HepG2 (cell line): ENCODE data around the gene GATA5. TPM values are rescaled to one million over a fixed set of nuclear protein-coding genes. Genes with fewer than 3 reads are reported as not detected.
A peak's percentile ranks its signal among the peaks of the same experiment; 100 is the strongest.

Source experiments
- HIC2 ChIP-seq: sonication (generic); formaldehyde crosslinking; IDR thresholded peaks from 2 replicates; pipeline ENCODE4 v1.9.0; 2022; ENCODE audit warnings: low read depth, missing genetic modification reagents
- MYNN ChIP-seq: sonication (generic); formaldehyde crosslinking; IDR thresholded peaks from 2 replicates; pipeline ENCODE4 v1.4.0; 2020; ENCODE audit warnings: mild to moderate bottlenecking, low read depth, missing genetic modification reagents
- NR2F6 ChIP-seq, 2 experiments: IDR thresholded peaks; 2 replicates each; pipeline ENCODE4 v1.6.1; 2016; ENCODE audit warnings: antibody characterized with exemption in 1 of 2, mild to moderate bottlenecking in 1 of 2
- RELA ChIP-seq: sonication (generic); formaldehyde crosslinking; IDR thresholded peaks from 2 replicates; pipeline ENCODE4 v1.4.0; 2020; ENCODE audit warnings: missing genetic modification reagents
- SAFB2 ChIP-seq: sonication (generic); formaldehyde crosslinking; IDR thresholded peaks from 2 replicates; pipeline ENCODE4 v1.5.1; 2020; ENCODE audit warnings: missing genetic modification reagents, low read depth, mild to moderate bottlenecking, borderline replicate concordance
- SCMH1 ChIP-seq: sonication (generic); formaldehyde crosslinking; IDR thresholded peaks from 2 replicates; pipeline ENCODE4 v1.9.0; 2021; ENCODE audit warnings: missing genetic modification reagents, mild to moderate bottlenecking, borderline replicate concordance
- SIX4 ChIP-seq: sonication (generic); formaldehyde crosslinking; IDR thresholded peaks from 2 replicates; pipeline ENCODE4 v1.4.0; 2020; ENCODE audit warnings: missing genetic modification reagents
- TCF12 ChIP-seq, 2 experiments: fragments of 450-650 bp in 1 of 2; sonication (generic) in 1 of 2; formaldehyde crosslinking in 1 of 2; IDR thresholded peaks; 2 replicates each; pipeline versions ENCODE4 v1.6.1 to v1.8.0; 2017 to 2022; ENCODE audit warnings: antibody characterized with exemption in 1 of 2, mild to moderate bottlenecking in 1 of 2, missing genetic modification reagents in 1 of 2, moderate library complexity in 1 of 2
- U2AF1 ChIP-seq: fragments of 200-400 bp; formaldehyde crosslinking; optimal IDR thresholded peaks from 2 replicates; pipeline ENCODE3; 2017; ENCODE audit warnings: mild to moderate bottlenecking, low read depth, low read length
- ZNF207 ChIP-seq: fragments of 450-650 bp; IDR thresholded peaks from 2 replicates; pipeline ENCODE4 v1.6.1; 2016; ENCODE audit warnings: antibody characterized with exemption, borderline replicate concordance
- ZNF382 ChIP-seq: sonication (generic); formaldehyde crosslinking; IDR thresholded peaks from 2 replicates; pipeline ENCODE4 v1.5.0; 2020; ENCODE audit warnings: missing genetic modification reagents, mild to moderate bottlenecking, borderline replicate concordance
- polyA plus RNA-seq, 8 experiments: library from polyadenylated mRNA; depleted of rRNA in 3 of 8; stranded (reverse) in 7 of 8; unstranded in 1 of 8; fragments of >200 nt; fragmentation: Illumina TruSeq in 4 of 8; extraction: Trizol in 4 of 8; gene quantifications; 2 replicates each; pipeline versions ENCODE4 v1.2.1 to v1.2.3, GENCODE V29; 2011 to 2016; ENCODE audit warnings: low read depth in 4 of 8, missing spikeins in 1 of 8, mixed read lengths in 1 of 8; ENCODE audit not compliant: insufficient read depth in 1 of 8
- total RNA-seq, 5 experiments: library from RNA; depleted of rRNA; stranded (reverse); fragments of >200 nt; fragmentation: Illumina TruSeq; extraction: Trizol; gene quantifications; 2 replicates each; pipeline ENCODE4 v1.2.3, GENCODE V29; 2016; ENCODE audit warnings: low read depth in 1 of 5
- TF ChIP-seq, protein P1 (sequence below): sonication (generic); formaldehyde crosslinking; IDR thresholded peaks from 2 replicates; pipeline ENCODE4 v1.8.0; 2022; ENCODE audit warnings: missing genetic modification reagents, mild to moderate bottlenecking, inconsistent platforms, borderline replicate concordance
- TF ChIP-seq, protein P2 (sequence below): sonication (generic); formaldehyde crosslinking; IDR thresholded peaks from 2 replicates; pipeline ENCODE4 v1.5.0; 2020; ENCODE audit warnings: missing genetic modification reagents
- TF ChIP-seq, protein P3 (sequence below): sonication (generic); formaldehyde crosslinking; IDR thresholded peaks from 2 replicates; pipeline ENCODE4 v1.4.0; 2020; ENCODE audit warnings: missing genetic modification reagents, borderline replicate concordance
- TF ChIP-seq, protein P4 (sequence below): sonication (generic); formaldehyde crosslinking; IDR thresholded peaks from 2 replicates; pipeline ENCODE4 v1.4.0; 2020; ENCODE audit warnings: missing genetic modification reagents, mild to moderate bottlenecking, borderline replicate concordance
- TF ChIP-seq, protein P5 (sequence below): sonication (generic); formaldehyde crosslinking; IDR thresholded peaks from 2 replicates; pipeline ENCODE4 v1.5.1; 2020; ENCODE audit warnings: missing genetic modification reagents, mild to moderate bottlenecking, borderline replicate concordance

Gene GATA5
- total and polyA plus RNA-seq, 2 of the 13 experiments (the other 11 are each of a cell fraction or from before 2014, with no cell fraction given): 0.12 to 0.20 TPM

GRCh38 chr20:62477669-62478455, 2.1 kb upstream of the GATA5 start (continued):
- TF ChIP-seq, protein P1, sequence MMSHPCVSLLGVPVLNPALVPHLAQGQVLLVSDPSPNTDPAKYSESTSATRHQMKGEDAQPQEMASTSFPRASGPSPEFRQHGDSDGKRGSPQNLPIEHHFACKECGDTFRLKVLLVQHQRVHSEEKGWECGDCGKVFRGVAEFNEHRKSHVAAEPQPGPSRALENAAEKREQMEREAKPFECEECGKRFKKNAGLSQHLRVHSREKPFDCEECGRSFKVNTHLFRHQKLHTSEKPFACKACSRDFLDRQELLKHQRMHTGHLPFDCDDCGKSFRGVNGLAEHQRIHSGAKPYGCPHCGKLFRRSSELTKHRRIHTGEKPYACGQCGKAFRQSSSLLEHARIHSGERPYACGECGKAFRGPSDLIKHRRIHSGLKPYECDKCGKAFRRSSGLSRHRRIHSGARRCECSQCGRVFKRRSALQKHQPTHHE (CRISPR knock-in tag): no peak
- no peak for TF ChIP-seq ZNF207
- TF ChIP-seq, protein P2, sequence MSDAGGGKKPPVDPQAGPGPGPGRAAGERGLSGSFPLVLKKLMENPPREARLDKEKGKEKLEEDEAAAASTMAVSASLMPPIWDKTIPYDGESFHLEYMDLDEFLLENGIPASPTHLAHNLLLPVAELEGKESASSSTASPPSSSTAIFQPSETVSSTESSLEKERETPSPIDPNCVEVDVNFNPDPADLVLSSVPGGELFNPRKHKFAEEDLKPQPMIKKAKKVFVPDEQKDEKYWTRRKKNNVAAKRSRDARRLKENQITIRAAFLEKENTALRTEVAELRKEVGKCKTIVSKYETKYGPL (CRISPR knock-in tag): no peak
- TF ChIP-seq SAFB2 (CRISPR knock-in tag): 0 out of 2 replicates have a peak, but pooled peaks have one; percentile 33
- no peak for TF ChIP-seq TCF12 (IDR thresholded peaks at IDR 0.05)
- no peak for TF ChIP-seq TCF12 (CRISPR knock-in tag; IDR thresholded peaks at IDR 0.05)
- TF ChIP-seq, protein P3, sequence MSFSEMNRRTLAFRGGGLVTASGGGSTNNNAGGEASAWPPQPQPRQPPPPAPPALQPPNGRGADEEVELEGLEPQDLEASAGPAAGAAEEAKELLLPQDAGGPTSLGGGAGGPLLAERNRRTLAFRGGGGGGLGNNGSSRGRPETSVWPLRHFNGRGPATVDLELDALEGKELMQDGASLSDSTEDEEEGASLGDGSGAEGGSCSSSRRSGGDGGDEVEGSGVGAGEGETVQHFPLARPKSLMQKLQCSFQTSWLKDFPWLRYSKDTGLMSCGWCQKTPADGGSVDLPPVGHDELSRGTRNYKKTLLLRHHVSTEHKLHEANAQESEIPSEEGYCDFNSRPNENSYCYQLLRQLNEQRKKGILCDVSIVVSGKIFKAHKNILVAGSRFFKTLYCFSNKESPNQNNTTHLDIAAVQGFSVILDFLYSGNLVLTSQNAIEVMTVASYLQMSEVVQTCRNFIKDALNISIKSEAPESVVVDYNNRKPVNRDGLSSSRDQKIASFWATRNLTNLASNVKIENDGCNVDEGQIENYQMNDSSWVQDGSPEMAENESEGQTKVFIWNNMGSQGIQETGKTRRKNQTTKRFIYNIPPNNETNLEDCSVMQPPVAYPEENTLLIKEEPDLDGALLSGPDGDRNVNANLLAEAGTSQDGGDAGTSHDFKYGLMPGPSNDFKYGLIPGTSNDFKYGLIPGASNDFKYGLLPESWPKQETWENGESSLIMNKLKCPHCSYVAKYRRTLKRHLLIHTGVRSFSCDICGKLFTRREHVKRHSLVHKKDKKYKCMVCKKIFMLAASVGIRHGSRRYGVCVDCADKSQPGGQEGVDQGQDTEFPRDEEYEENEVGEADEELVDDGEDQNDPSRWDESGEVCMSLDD (CRISPR knock-in tag): no peak
- TF ChIP-seq HIC2 (CRISPR knock-in tag): no peak
- TF ChIP-seq SCMH1 (CRISPR knock-in tag): no peak
- no peak for TF ChIP-seq RELA (CRISPR knock-in tag)
- peak; percentile 59; the same call in 1 of the 2 replicates for TF ChIP-seq NR2F6 (IDR thresholded peaks at IDR 0.05)
- TF ChIP-seq NR2F6 (CRISPR knock-in tag; IDR thresholded peaks at IDR 0.05): 0 out of 2 replicates have a peak, but pooled peaks have one; percentile 60
- no peak for TF ChIP-seq U2AF1
- TF ChIP-seq, protein P4, sequence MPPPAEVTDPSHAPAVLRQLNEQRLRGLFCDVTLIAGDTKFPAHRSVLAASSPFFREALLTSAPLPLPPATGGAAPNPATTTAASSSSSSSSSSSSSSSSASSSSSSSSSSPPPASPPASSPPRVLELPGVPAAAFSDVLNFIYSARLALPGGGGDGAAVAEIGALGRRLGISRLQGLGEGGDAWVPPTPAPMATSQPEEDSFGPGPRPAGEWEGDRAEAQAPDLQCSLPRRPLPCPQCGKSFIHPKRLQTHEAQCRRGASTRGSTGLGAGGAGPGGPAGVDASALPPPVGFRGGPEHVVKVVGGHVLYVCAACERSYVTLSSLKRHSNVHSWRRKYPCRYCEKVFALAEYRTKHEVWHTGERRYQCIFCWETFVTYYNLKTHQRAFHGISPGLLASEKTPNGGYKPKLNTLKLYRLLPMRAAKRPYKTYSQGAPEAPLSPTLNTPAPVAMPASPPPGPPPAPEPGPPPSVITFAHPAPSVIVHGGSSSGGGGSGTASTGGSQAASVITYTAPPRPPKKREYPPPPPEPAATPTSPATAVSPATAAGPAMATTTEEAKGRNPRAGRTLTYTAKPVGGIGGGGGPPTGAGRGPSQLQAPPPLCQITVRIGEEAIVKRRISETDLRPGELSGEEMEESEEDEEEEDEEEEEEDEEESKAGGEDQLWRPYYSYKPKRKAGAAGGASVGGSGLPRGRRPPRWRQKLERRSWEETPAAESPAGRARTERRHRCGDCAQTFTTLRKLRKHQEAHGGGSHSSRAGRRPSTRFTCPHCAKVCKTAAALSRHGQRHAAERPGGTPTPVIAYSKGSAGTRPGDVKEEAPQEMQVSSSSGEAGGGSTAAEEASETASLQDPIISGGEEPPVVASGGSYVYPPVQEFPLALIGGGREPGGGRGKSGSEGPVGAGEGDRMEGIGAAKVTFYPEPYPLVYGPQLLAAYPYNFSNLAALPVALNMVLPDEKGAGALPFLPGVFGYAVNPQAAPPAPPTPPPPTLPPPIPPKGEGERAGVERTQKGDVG (CRISPR knock-in tag): no peak
- TF ChIP-seq ZNF382: no peak
- TF ChIP-seq SIX4: no peak
- TF ChIP-seq MYNN (CRISPR knock-in tag): no peak
- TF ChIP-seq, protein P5, sequence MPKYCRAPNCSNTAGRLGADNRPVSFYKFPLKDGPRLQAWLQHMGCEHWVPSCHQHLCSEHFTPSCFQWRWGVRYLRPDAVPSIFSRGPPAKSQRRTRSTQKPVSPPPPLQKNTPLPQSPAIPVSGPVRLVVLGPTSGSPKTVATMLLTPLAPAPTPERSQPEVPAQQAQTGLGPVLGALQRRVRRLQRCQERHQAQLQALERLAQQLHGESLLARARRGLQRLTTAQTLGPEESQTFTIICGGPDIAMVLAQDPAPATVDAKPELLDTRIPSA: no peak
